Spleen (tissue), 11 donors: ENCODE results near the gene CDK5R1. TPM values are rescaled to one million over a fixed set of nuclear protein-coding genes. Genes with fewer than 3 reads are reported as not detected.

Experiments
- DNase-seq: peaks from one replicate; pipeline ENCODE4 v3.0.0-alpha.2; 2020
- H3K27ac ChIP-seq, 8 donors: fragments of 200-600 bp; sonication (generic) in 7 of 8; 1 replicate in 4 of 8; 2 replicates in 4 of 8; pipeline versions ENCODE4 v1.5.0 to v1.8.0; 2016 to 2021; ENCODE audit warnings: inconsistent platforms in 4 of 8, mild to moderate bottlenecking in 4 of 8, moderate library complexity in 1 of 8
- H3K27me3 ChIP-seq, 7 donors: fragments of 200-600 bp; sonication (generic) in 6 of 7; replicated peaks in 1 of 7; 1 replicate in 4 of 7; 2 replicates in 3 of 7; pipeline versions ENCODE4 v1.5.0 to v1.8.0; 2016 to 2021; ENCODE audit warnings: inconsistent platforms in 3 of 7, mild to moderate bottlenecking in 1 of 7
- H3K36me3 ChIP-seq, 6 donors: fragments of 200-600 bp; sonication (generic) in 5 of 6; 1 replicate in 4 of 6; 2 replicates in 2 of 6; pipeline versions ENCODE4 v1.5.0 to v1.8.0; 2016 to 2021; ENCODE audit warnings: inconsistent platforms in 2 of 6
- H3K4me1 ChIP-seq, 6 donors: fragments of 200-600 bp; sonication (generic) in 5 of 6; 1 replicate in 3 of 6; 2 replicates in 3 of 6; pipeline versions ENCODE4 v1.5.0 to v1.8.0; 2016 to 2021; ENCODE audit warnings: inconsistent platforms in 3 of 6
- H3K4me3 ChIP-seq, 8 donors: fragments of 200-600 bp; sonication (generic) in 7 of 8; 1 replicate in 4 of 8; 2 replicates in 4 of 8; pipeline versions ENCODE4 v1.5.0 to v1.8.0; 2016 to 2021; ENCODE audit warnings: inconsistent platforms in 4 of 8, mild to moderate bottlenecking in 4 of 8, moderate library complexity in 2 of 8
- H3K9me3 ChIP-seq, 8 donors: fragments of 200-600 bp; sonication (generic) in 7 of 8; 1 replicate in 4 of 8; 2 replicates in 4 of 8; pipeline versions ENCODE4 v1.5.0 to v1.8.0; 2016 to 2021; ENCODE audit warnings: inconsistent platforms in 4 of 8
- POLR2A ChIP-seq, 3 donors: fragments of 450-650 bp; IDR thresholded peaks; one replicate each; pipeline ENCODE4 v1.5.1; 2017; ENCODE audit warnings: antibody characterized with exemption in 3 of 3, mild to moderate bottlenecking in 1 of 3
- POLR2AphosphoS5 ChIP-seq, 3 donors: sonication (generic); formaldehyde crosslinking; IDR thresholded peaks; one replicate each; pipeline ENCODE4 v1.5.1; 2017; ENCODE audit warnings: antibody characterized with exemption in 3 of 3
- WGBS, 5 donors: extraction: QIAGEN DNeasy Blood & Tissue Kit in 3 of 5; methylation state at CpG; one replicate each; pipeline versions ENCODE4 v1.1.5 to v1.1.7; 2013 to 2018; 5-methylcytosine and 5-hydroxymethylcytosine counted together
- intact Hi-C: fragments of 100-400 bp; cut with DNase I; formaldehyde crosslinking; loops from one replicate; pipeline ENCODE4 v1.15.0; 2023; ENCODE audit warnings: low total_unique reads
- polyA plus RNA-seq, 3 donors: library from polyadenylated mRNA; stranded (reverse); fragments of 200-250 nt; gene quantifications; one replicate each; pipeline ENCODE4 v1.2.1, GENCODE V29; 2013
- total RNA-seq, 7 donors: library from RNA; depleted of rRNA in 3 of 7; stranded (reverse); fragments of >200 nt in 3 of 7; fragmentation: NEBNext Ultra II Directional in 4 of 7; extraction: Animal tissue kit (Norgen Biotek cat#: 25700) in 4 of 7; gene quantifications; one replicate each; pipeline versions ENCODE4 v1.1.0 to v1.2.1, GENCODE V29; 2016 to 2021
- TF ChIP-seq, protein P1 (sequence below), 11 experiments: fragments of 200-600 bp in 7 of 11; fragments of 450-650 bp in 4 of 11; sonication (generic) in 4 of 11; IDR thresholded peaks in 8 of 11; conservative IDR thresholded peaks in 3 of 11; 1 replicate in 7 of 11; 2 replicates in 4 of 11; pipeline versions ENCODE4 v1.4.0 to v1.8.0; 2016 to 2021; ENCODE audit warnings: antibody characterized with exemption in 11 of 11, inconsistent platforms in 4 of 11, mild to moderate bottlenecking in 1 of 11
- donor health status: healthy with polysubstance abuse.
- donor health status: DM: no; HTN: no; CAD: no; lungs with moderate emphysema.
- donor health status: DM: no; HTN: no; CAD: no.
- donor health status: Bipolar disorder and iron deficiency.
- donor health status: healthy.
- donor health status: DM: no; HTN: no; CAD: no.
- donor health status: DM: yes; HTN: yes; CAD: no.

Gene CDK5R1
- total and polyA plus RNA-seq, 10 donors = 13.0 to 28.2 (median 20.2) TPM

- H3K9me3 ChIP-seq = no peaks in the 10 kb centered on the region
- peak overlapping the region in 1 of 8 donors; percentile 44 for H3K4me3 ChIP-seq
- intact Hi-C loops = no loop called here
- TF ChIP-seq POLR2AphosphoS5 (IDR thresholded peaks at IDR 0.05) = no peak
- TF ChIP-seq, protein P1, sequence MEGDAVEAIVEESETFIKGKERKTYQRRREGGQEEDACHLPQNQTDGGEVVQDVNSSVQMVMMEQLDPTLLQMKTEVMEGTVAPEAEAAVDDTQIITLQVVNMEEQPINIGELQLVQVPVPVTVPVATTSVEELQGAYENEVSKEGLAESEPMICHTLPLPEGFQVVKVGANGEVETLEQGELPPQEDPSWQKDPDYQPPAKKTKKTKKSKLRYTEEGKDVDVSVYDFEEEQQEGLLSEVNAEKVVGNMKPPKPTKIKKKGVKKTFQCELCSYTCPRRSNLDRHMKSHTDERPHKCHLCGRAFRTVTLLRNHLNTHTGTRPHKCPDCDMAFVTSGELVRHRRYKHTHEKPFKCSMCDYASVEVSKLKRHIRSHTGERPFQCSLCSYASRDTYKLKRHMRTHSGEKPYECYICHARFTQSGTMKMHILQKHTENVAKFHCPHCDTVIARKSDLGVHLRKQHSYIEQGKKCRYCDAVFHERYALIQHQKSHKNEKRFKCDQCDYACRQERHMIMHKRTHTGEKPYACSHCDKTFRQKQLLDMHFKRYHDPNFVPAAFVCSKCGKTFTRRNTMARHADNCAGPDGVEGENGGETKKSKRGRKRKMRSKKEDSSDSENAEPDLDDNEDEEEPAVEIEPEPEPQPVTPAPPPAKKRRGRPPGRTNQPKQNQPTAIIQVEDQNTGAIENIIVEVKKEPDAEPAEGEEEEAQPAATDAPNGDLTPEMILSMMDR (IDR thresholded peaks at IDR 0.05 in 8 of 11, conservative IDR thresholded peaks at IDR 0.05 in 3 of 11) = no peak
- WGBS, 5 donors = 83 to 91% (median 87%) methylated on average over 10 of the region's 10 CpGs
- no peaks in the 10 kb centered on the region for H3K27me3 ChIP-seq
- peak overlapping the region; percentile 88 to 100 (median 92) for H3K27ac ChIP-seq
- no peaks in the 10 kb centered on the region for H3K36me3 ChIP-seq
- DNase-seq = no peak
- H3K4me1 ChIP-seq = peaks cover 16 to 62% (median 37%) of the 10 kb centered on the region in 6 donors
These were observed 15.9 kb downstream of the CDK5R1 start for GRCh38 chr17:32502710-32503109.

DNA sequence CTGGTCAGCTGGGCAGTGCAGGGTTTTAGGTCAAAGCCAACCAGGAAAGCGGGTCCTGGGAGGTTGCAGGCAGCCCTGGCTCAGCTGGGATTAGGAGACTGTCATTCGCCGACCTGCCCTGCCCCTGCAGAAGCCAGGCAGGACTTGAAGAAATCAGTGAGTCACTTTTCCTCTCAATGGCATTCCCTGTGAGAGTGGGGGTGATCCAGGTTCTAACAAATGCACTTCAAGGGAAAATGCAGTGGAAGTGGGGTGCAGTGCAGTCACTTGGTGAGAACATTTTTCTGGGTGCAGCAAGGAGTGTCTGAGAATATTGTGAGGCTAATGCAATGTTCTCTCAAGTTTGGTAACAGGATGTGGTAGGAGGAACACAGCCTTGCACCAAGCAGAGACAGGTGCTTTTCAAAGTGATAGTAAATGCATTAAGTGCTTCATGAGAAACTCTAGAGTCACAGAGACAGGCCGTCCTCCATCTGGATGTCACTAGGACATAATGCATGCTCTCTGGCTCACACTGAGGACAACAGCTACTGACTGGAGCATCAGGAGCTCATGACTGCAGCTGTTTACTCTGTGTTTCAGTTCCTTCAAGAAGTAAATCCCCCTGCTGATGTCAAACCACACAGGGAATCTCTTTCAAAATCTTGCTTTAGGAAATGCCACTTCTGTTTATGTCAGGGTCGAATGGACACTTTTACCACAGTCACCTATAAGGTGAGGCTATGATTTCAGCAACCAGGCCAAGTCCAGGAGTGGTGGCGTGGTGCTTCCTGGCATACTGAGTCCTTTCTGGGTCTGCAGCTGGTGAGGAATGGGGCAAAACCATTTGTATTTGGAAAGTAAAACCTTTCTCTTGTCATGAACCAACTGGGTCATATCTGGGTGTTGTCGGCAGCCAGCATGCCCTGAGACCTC, 16.7 kb downstream of the CDK5R1 start:
- peak; percentile 81 for DNase-seq

GRCh38 chr17:32504166-32504990, 17.6 kb downstream of the CDK5R1 start:
- Histone ChIP-seq H3K4me1 (peaks cover 16 to 73% (median 40%) of the 10 kb centered on the region in 6 donors), H3K4me3 (peak overlapping the region in 1 of 8 donors; percentile 44), H3K36me3 (no peaks in the 10 kb centered on the region), H3K27ac (peak overlapping the region; percentile 88 to 100 (median 92)), H3K9me3 (no peaks in the 10 kb centered on the region), H3K27me3 (no peaks in the 10 kb centered on the region)
- TF ChIP-seq POLR2AphosphoS5 (IDR thresholded peaks at IDR 0.05) = peak in 1 of 3 donors; percentile 56
- TF ChIP-seq, protein P1 (IDR thresholded peaks at IDR 0.05 in 8 of 11, conservative IDR thresholded peaks at IDR 0.05 in 3 of 11) = no peak
- no peak for TF ChIP-seq POLR2A (IDR thresholded peaks at IDR 0.05)
- peak; percentile 89 for DNase-seq
- intact Hi-C loops = no loop called here
- 81 to 91% (median 84%) methylated on average over 16 to 18 of the region's 18 CpGs for WGBS, 5 donors

More for the DNA sequence above, 16.7 kb downstream of the CDK5R1 start:
- TF ChIP-seq POLR2AphosphoS5 (IDR thresholded peaks at IDR 0.05) (peak in 1 of 3 donors; percentile 88), POLR2A (IDR thresholded peaks at IDR 0.05) (peak in 1 of 3 donors; percentile 64)
- TF ChIP-seq, protein P1 (IDR thresholded peaks at IDR 0.05 in 8 of 11, conservative IDR thresholded peaks at IDR 0.05 in 3 of 11) = peak in 3 of 11 experiments; percentile 22 to 46 (median 27)
- peak overlapping the region in 1 of 8 donors; percentile 44 for H3K4me3 ChIP-seq
- no peaks in the 10 kb centered on the region for H3K27me3 ChIP-seq
- peak overlapping the region; percentile 88 to 100 (median 92) for H3K27ac ChIP-seq
- WGBS, 5 donors = 34 to 48% (median 45%) methylated on average over 5 to 7 of the region's 7 CpGs
- intact Hi-C loops = no loop called here
- no peaks in the 10 kb centered on the region for H3K36me3 ChIP-seq
- no peaks in the 10 kb centered on the region for H3K9me3 ChIP-seq
- peaks cover 16 to 69% (median 39%) of the 10 kb centered on the region in 6 donors for H3K4me1 ChIP-seq
